K562 (cell line): Measurements from ENCODE around the gene GRIA1. TPM values are rescaled to one million over a fixed set of nuclear protein-coding genes. Genes with fewer than 3 reads are reported as not detected.

Source experiments
- ATAC-seq: fragments of 200-7000 bp; cut with Tn5 transposase; 3 replicates; pipeline ENCODE4 v1.9.1; 2020; ENCODE audit warnings: moderate library complexity
- BruUV-seq: library from RNA; stranded (reverse); fragments of 400-500 nt; replicated peaks from 2 replicates; lab custom pipeline; 2021; lab: Mats Ljungman, UMichigan
- CTCF ChIA-PET: fragments of 300-600 bp; formaldehyde crosslinking; extraction: SDS; loops from one replicate; lab custom pipeline; 2021; ENCODE audit warnings: low intra/inter-chr PET ratio; lab: Yijun Ruan, JAX
- POLR2A ChIA-PET: fragments of 300-600, 350-650 bp; sonication (Branson Sonifier 250); formaldehyde crosslinking; extraction: SDS; loops from one replicate; lab custom pipeline; 2021; ENCODE audit warnings: antibody characterized with exemption, inconsistent platforms; lab: Yijun Ruan, JAX
- DNase-seq, 4 experiments: peaks; one replicate each; pipeline versions ENCODE4 v3.0.0 to v3.0.0-alpha.2; 2011 to 2018; ENCODE audit warnings: low spot score in 3 of 4, mixed read lengths in 3 of 4; ENCODE audit errors: extremely low read depth in 1 of 4
- FAIRE-seq: peaks from 2 replicates; lab custom pipeline; 2011; peaks lifted over from hg19 to GRCh38; lab: Jason Lieb, UNC
- H2AFZ ChIP-seq: 2 replicates; pipeline ENCODE4 v1.6.0; 2011; ENCODE audit warnings: low read depth, low read length, control low read depth, inconsistent platforms
- H3K27ac ChIP-seq: fragments of 200-600 bp; 3 replicates; pipeline ENCODE4 v1.8.0; 2011; ENCODE audit warnings: low read depth, mild to moderate bottlenecking, control low read depth, inconsistent platforms, low read length, moderate library complexity, mixed read lengths; ENCODE audit errors: extremely low read depth
- H3K27me3 ChIP-seq, 2 experiments: fragments of 300-600 bp in 1 of 2; 2 replicates in 1 of 2; 3 replicates in 1 of 2; pipeline versions ENCODE4 v1.6.0 to v1.8.0; 2011; ENCODE audit warnings: inconsistent platforms in 2 of 2, low read length in 2 of 2, mild to moderate bottlenecking in 1 of 2, mixed read lengths in 1 of 2, moderate library complexity in 1 of 2; ENCODE audit not compliant: control insufficient read depth in 2 of 2, insufficient read depth in 2 of 2
- H3K36me3 ChIP-seq: fragments of 300-600 bp; 3 replicates; pipeline ENCODE4 v1.8.0; 2011; ENCODE audit warnings: mild to moderate bottlenecking, low read length, inconsistent platforms; ENCODE audit not compliant: control insufficient read depth, insufficient read depth
- H3K4me1 ChIP-seq, 2 experiments: fragments of 200-600 bp in 1 of 2; replicated peaks in 1 of 2; 2 replicates in 1 of 2; 3 replicates in 1 of 2; pipeline versions ENCODE4 v1.5.1 to v1.8.0; 2011; ENCODE audit warnings: inconsistent platforms in 2 of 2, low read length in 2 of 2, mild to moderate bottlenecking in 1 of 2, mixed read lengths in 1 of 2, moderate library complexity in 1 of 2; ENCODE audit not compliant: control insufficient read depth in 2 of 2, insufficient read depth in 2 of 2
- H3K4me2 ChIP-seq: 2 replicates; pipeline ENCODE4 v1.6.1; 2011; ENCODE audit warnings: low read length, control low read depth, inconsistent platforms, mixed read lengths; ENCODE audit not compliant: insufficient read depth
- H3K4me3 ChIP-seq: fragments of 200-600 bp; sonication (generic), shearing (Covaris generic); 2 replicates; pipeline ENCODE4 v1.5.1; 2016; ENCODE audit warnings: control low read depth, inconsistent platforms
- H3K79me2 ChIP-seq: fragments of 200-600 bp; 3 replicates; pipeline ENCODE4 v1.8.0; 2011; ENCODE audit warnings: low read length, inconsistent platforms; ENCODE audit not compliant: control insufficient read depth, insufficient read depth
- H3K9ac ChIP-seq, 2 experiments: 2 replicates each; pipeline versions ENCODE4 v1.6.0 to v1.6.1; 2011; ENCODE audit warnings: low read depth in 2 of 2, low read length in 2 of 2, control low read depth in 1 of 2, inconsistent platforms in 1 of 2, mild to moderate bottlenecking in 1 of 2, mixed read lengths in 1 of 2; ENCODE audit not compliant: insufficient read depth in 1 of 2
- H3K9me1 ChIP-seq: one replicate; pipeline ENCODE4 v1.6.0; 2011; ENCODE audit warnings: inconsistent platforms, mild to moderate bottlenecking, low read length, moderate library complexity; ENCODE audit not compliant: control insufficient read depth, insufficient read depth
- H3K9me3 ChIP-seq: replicated peaks from 2 replicates; pipeline ENCODE4 v1.5.1; 2011; ENCODE audit warnings: low read depth, low read length, inconsistent platforms; ENCODE audit not compliant: control insufficient read depth, insufficient read depth
- H4K20me1 ChIP-seq: replicated peaks from 2 replicates; pipeline ENCODE4 v1.6.1; 2011; ENCODE audit warnings: low read length, inconsistent platforms, mixed read lengths; ENCODE audit not compliant: control insufficient read depth, insufficient read depth
- CEBPG ChIP-seq, 3 experiments: fragments of 200-800 bp in 1 of 3; sonication (Bioruptor generic) in 1 of 3; sonication (generic) in 1 of 3; formaldehyde crosslinking in 1 of 3; IDR thresholded peaks in 2 of 3; conservative IDR thresholded peaks in 1 of 3; 2 replicates each; pipeline versions ENCODE4 v1.6.1 to v1.8.0; 2016 to 2022; ENCODE audit warnings: missing compliant biosample characterization in 2 of 3, missing genetic modification characterization in 2 of 3, mild to moderate bottlenecking in 1 of 3, missing genetic modification reagents in 1 of 3
- CHD7 ChIP-seq: fragments of 200-600 bp; sonication (generic); IDR thresholded peaks from one replicate; pipeline ENCODE4 v1.6.1; 2012; ENCODE audit warnings: mild to moderate bottlenecking, low read depth, low read length, inconsistent platforms
- CSDE1 ChIP-seq, 2 experiments: fragments of 450-650 bp; IDR thresholded peaks; 2 replicates each; pipeline ENCODE4 v1.6.1; 2016; ENCODE audit warnings: mild to moderate bottlenecking in 1 of 2
- MECOM ChIP-seq: fragments of 250-450 bp; sonication (Bioruptor Pico); IDR thresholded peaks from 2 replicates; pipeline ENCODE4 v1.8.0; 2022; ENCODE audit warnings: inconsistent platforms
- PHB ChIP-seq: fragments of 250-450 bp; sonication (Bioruptor Pico); IDR thresholded peaks from 2 replicates; pipeline ENCODE4 v1.5.0; 2021
- POU5F1 ChIP-seq: fragments of 150-350 bp; IDR thresholded peaks from 2 replicates; pipeline ENCODE4 v1.6.1; 2014; ENCODE audit warnings: borderline replicate concordance, low read length, low read depth, mild to moderate bottlenecking; ENCODE audit not compliant: partially characterized antibody
- RBM25 ChIP-seq: fragments of 200-400 bp; formaldehyde crosslinking; IDR thresholded peaks from 2 replicates; pipeline ENCODE4 v1.6.1; 2018; ENCODE audit warnings: low read length, low read depth, moderate library complexity; ENCODE audit not compliant: severe bottlenecking
- ZBTB33 ChIP-seq: sonication (generic); formaldehyde crosslinking; IDR thresholded peaks from 2 replicates; pipeline ENCODE4 v1.8.1; 2023; ENCODE audit warnings: mild to moderate bottlenecking, missing genetic modification reagents
- ZFP1 ChIP-seq: fragments of 450-650 bp; formaldehyde crosslinking; IDR thresholded peaks from 2 replicates; pipeline ENCODE4 v1.4.0; 2020; ENCODE audit warnings: mild to moderate bottlenecking, mixed read lengths
- ZNF316 ChIP-seq: fragments of 450-650 bp; IDR thresholded peaks from 2 replicates; pipeline ENCODE4 v1.6.1; 2016
- WGBS: fragments of 100-300 bp; shearing (Covaris generic); methylation state at CpG from one replicate; pipeline ENCODE4 v1.1.6; 2016; ENCODE audit warnings: low coverage, mixed read lengths; ENCODE audit not compliant: insufficient coverage; ENCODE audit errors: missing lambda C conversion rate; 5-methylcytosine and 5-hydroxymethylcytosine counted together
- in situ Hi-C: fragments of 300-500 bp; cut with MboI; formaldehyde crosslinking; loops from 4 replicates; pipeline ENCODE4 v1.15.0; 2018; ENCODE audit warnings: inconsistent platforms, mixed read lengths
- intact Hi-C: fragments of 100-400 bp; cut with micrococcal nuclease; formaldehyde crosslinking; loops from 2 replicates; pipeline ENCODE4 v1.14.2; 2022
- polyA plus RNA-seq, 8 experiments: library from polyadenylated mRNA; depleted of rRNA in 4 of 8; stranded (reverse) in 5 of 8; unstranded in 3 of 8; fragments of >200 nt; fragmentation: Nextera tagmentation in 2 of 8; fragmentation: Illumina TruSeq in 1 of 8; extraction: Ambion mirVana in 2 of 8; extraction: Trizol in 1 of 8; gene quantifications; 2 replicates each; pipeline versions ENCODE4 v1.2.1 to v1.2.3, GENCODE V29; 2011 to 2014; ENCODE audit warnings: inconsistent platforms in 1 of 8, missing spikeins in 1 of 8
- total RNA-seq, 7 experiments: library from RNA; depleted of rRNA in 6 of 7; stranded (reverse); fragments of >200 nt in 6 of 7; fragmentation: Illumina TruSeq in 2 of 7; extraction: Trizol in 2 of 7; gene quantifications; 2 replicates each; pipeline versions ENCODE4 v1.2.1 to v1.2.3, GENCODE V29; 2011 to 2021; ENCODE audit warnings: low replicate concordance in 1 of 7

GRIA1 gene
- total and polyA plus RNA-seq, 9 of the 15 experiments (the other 6 are each of a cell fraction or from before 2014, with no cell fraction given): not detected

GRCh38 chr5:153641183-153641688 lies 150.8 kb downstream of the GRIA1 start:
- Histone ChIP-seq H3K36me3 (no peaks in the 10 kb centered on the region), H3K4me1 (no peaks in the 10 kb centered on the region), H3K79me2 (no peaks in the 10 kb centered on the region), H4K20me1 (no peaks in the 10 kb centered on the region), H3K9me1 (no peaks in the 10 kb centered on the region), H3K4me3 (no peak overlapping the region), H3K27me3 (no peaks in the 10 kb centered on the region), H2AFZ (no peak overlapping the region), H3K4me2 (no peak overlapping the region), H3K9me3 (no peaks in the 10 kb centered on the region), H3K27ac (no peak overlapping the region), H3K9ac (no peak overlapping the region)
- ChIA-PET POLR2A (no interaction called here), CTCF (no interaction called here)
- in situ Hi-C loops (no loop called here), intact Hi-C loops (no loop called here)
- FAIRE-seq: no peak
- no TSS peak for BruUV-seq
- ATAC-seq: no peak
- WGBS: 8% methylated on average over 4 of the region's 4 CpGs
- DNase-seq: no peak
- no peak for TF ChIP-seq CEBPG (CRISPR knock-in tag; IDR thresholded peaks at IDR 0.05)
- TF ChIP-seq CEBPG (tag; conservative IDR thresholded peaks at IDR 0.05 in 1 of 2, IDR thresholded peaks at IDR 0.05 in 1 of 2): no peak
- TF ChIP-seq PHB (CRISPR knock-in tag): no peak
- no peak for TF ChIP-seq MECOM (CRISPR knock-in tag)
- TF ChIP-seq CSDE1 (IDR thresholded peaks at IDR 0.05): no peak
- TF ChIP-seq ZNF316: no peak
- no peak for TF ChIP-seq ZFP1 (CRISPR knock-in tag)
- TF ChIP-seq RBM25: no peak
- TF ChIP-seq POU5F1: no peak
- no peak for TF ChIP-seq ZBTB33 (CRISPR knock-in tag)
- no peak for TF ChIP-seq CHD7
